GM10847 (cell line): Measurements from ENCODE around the gene ABHD8.

ENCODE experiments used
- POLR2A ChIP-seq: IDR thresholded peaks from 2 replicates; pipeline ENCODE4 v1.6.1; 2011; ENCODE audit not compliant: insufficient read length; ENCODE audit errors: extremely low read depth

The ABHD8 gene

DNA sequence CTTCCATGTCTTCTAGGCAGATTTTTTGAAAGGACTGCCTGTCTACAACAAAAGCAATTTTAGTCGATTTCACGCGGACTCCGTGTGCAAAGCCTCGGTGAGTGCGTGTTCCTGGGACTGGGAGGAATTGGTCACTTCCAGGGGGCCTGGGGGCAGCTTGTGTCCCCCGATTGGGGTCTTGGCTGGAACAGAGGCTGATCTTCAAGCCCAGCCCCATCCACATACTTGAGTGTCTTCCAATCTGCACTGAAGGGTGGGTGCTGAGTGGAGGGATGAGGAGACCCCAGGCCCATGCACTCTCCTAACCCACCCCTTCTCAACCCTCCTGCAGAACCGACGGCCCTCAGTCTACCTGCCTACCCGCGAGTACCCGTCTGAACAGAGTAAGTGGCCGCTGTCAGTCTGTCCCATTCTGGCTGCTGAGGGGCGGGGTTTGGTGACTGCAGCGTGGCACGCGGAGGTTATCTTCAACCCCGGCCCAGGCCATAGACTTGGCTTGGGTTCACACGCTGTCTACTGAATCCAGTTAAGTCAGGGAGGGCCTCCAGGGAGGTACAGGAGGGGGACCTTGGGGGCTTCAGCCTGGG, 10.9 kb upstream of the ABHD8 start:
- TF ChIP-seq POLR2A: no peak

DNA sequence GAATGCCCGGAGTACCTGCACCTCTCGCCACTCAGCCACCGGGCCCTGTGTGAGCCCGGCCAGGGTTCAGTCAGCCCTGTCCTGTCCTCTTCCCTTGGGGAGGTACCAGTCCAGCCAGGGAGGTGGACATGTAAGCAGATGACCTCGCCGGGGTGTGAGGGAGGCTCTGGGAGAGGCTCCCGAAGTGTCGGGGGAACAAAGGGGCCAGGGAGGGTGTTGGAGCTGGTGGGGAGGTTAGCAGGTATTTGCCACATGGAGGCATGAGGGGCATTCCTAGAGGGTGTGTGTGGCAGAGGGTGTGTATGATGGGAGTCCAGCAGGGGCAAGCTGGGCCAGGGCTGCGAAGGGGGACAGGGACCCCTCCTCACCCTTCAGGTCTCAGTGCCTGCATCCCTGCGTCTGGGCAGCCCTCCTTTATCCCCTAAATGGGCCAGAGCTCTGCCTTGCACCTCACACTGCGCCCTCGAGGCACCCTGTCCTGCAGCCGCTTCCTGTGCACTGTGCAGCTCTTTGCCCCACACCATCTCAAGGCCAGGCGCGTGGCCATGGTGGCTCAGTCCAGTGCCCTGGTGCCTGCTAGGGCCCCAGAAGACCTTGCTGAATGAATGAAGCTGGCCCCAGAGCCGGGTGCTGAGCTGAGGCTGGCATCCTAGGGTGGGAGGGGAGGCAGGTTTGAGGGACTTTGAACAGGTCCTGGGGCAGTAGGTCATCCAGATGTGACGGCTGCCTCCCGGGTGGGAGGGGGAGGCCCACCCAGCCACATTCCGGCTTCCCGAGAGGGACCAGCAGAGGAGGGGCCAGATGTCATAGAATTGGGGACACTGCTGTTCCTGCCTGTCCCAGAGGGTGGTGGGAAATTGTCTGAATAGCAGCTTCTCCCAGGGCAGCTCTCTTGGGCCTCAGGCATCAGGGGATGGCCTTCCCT, 9.2 kb upstream of the ABHD8 start:
- TF ChIP-seq POLR2A: no peak

DNA sequence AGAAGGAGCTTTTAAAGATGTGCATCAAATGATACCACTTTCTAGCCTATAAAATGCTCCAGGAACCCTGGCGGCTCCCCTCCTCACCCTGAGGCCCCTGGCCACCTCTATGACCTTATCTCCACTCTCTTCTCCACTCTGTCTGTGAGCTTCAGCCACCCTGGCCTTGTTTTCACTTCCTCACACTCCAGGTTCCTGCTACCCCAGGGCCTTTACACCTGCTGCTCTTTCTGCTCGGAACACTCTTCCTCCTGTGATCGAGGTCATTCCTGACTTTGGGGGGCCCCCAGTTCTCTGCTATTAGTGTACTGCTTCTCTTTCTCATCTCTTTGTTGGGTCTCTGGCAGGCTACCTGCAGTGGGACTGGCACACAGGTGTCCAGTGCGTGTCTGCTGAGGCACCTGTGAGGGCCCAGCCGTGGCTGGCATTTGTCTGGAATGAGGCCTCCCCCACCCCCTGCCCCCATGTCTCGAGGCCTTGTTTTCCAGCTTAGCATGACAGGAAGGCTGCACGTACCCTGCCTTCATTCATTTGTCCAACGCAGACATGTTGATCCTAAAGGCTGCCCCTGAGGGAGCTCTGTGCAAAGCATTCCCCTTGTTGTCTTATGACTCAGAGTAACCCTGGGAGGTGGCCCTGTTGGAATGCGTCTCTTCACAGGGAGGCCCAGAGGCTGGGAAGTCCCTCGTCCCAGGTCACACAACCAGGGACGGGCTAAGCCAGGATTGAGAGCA, 8.4 kb upstream of the ABHD8 start:
- no peak for TF ChIP-seq POLR2A

DNA sequence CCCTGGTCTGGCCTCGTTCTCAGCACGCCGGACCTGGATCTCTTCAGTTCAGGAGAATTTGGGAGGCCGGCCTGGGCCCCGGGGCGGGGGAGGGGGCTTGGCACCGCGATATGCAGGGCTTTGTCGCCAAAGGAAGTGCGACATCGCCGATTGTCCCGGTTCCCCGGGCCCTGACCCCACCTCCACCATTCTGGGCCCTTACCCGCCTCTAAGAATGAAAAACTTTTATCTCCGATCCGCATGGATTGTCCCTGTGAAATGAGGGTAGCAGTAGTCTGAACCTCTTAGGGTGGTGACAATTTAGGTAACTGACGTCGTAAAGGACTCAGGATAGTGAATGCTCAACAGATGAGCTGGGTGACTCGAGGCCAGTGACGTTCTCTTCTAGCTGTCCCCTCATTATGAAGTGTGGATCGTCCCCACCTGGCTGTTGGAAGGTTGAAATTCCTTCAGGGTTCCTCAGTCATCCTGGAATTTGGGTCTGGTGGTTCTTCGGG, 6.8 kb upstream of the ABHD8 start:
- no peak for TF ChIP-seq POLR2A

DNA sequence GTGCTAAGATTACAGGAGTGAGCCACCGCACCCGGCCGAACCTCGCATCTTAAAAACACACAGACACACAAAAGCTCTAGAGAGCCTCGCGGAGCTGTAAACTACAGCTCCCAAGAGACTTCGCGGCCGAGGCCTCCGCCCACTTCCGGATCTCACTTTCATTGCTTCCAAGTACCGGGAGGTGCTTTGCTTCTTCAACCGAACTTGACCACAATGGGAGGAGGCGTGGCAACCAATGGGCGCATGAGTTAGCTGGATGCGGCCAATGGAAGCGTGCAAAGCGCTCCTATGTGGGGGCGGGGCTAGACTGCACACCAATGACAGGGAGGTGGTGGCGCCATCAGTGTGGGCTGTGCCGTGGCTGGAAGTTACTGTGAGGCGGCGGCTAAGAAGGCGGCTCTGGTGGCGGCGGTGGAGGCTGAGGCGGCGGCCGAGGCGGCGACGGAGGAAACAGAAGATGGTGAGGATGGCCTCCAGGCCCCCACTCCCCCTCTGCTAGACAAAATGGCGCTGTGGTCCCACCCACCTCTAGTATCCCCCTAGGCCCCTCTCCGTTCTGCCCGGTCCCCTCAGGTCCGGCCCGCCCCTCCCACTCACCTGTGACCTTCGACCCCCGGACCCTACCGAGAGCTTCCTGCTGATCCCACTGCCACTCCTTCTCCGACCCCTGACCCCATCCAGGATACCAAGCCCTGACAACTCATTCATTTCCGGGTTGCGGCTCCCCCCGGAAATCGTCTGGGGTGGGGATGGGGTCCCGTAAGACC, 6.2 kb upstream of the ABHD8 start, which contains the start of gene DDA1:
Gene DDA1, plus strand, starts transcription at position 366 of the 767 bp plus-strand sequence. Its CDS starts 92 bp downstream, at position 458.
- peak; percentile 48 for TF ChIP-seq POLR2A

DNA sequence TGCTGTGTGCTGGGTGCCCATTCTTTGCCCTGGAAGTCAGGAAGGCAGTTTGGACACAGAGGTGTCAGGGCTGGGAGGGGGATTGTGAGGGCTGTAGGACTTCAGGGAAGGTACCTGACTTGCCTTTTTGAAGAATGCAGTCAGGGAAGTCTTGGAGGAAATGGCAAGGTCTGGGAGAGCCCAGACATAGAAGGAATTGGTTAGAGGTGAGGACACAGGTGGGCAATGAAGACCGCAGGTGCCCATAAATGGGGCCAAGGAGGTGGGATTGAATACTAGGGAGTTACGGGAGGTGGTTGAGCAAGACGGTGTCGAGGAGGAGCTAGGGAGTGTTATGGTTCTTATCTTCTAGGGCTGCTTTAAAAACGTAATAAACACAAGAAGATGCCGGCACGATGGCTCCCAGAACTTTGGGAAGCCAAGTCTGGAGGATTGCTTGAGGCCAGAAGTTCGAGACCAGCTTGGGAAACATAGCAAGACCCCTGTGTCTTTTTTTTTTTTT, 4.7 kb upstream of the ABHD8 start:
- no peak for TF ChIP-seq POLR2A

DNA sequence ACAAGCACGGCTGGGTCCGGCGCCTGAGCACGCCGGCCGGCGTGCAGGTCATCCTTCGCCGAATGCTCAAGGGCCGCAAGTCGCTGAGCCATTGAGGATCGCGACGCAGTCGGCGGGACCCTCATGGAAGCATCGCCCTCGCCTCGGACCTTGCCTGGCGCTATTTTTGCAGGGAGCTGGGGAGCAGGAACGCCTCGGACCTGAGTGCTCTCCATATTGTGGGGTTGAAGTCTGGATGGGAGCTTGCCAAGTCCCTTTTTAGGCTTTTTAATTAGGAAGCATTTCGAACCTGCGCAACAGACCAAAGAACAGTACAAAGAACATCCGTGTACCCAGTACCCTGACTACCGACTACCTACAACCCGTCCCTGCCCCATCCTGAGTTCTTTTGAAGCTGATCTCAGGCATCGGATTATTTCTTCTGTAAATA, 3.1 kb upstream of the ABHD8 start:
- TF ChIP-seq POLR2A: no peak

DNA sequence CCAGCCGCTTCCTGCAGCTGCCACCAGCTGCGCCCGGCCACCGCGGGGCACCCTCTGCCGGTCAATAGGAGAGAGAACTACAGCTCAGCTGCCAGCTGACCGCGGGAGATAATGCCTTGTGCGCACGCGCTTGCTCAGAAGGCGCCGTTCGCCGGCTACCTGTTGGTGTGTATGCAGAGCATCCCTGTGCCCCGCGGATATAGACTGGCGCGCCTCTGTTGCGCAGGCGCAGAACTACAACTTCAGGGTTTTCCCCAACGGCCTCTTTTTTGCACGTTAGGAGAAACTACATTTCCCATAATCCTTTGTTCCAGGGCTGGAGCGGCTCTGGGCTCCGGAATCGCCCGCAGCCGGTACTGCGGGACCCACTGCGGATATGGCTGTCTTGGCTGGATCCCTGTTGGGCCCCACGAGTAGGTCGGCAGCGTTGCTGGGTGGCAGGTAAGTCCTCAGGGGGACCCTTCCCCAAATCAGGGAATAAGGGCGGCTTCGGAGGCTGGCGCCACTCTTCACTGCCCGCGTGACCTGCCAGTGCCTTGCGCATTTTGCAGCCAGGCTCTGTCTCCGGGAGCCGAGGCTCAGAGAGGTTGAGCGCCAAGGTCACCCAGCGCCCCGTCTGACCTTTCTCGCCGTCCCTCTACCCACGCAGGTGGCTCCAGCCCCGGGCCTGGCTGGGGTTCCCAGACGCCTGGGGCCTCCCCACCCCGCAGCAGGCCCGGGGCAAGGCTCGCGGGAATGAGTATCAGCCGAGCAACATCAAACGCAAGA, 2.5 kb upstream of the ABHD8 start, which contains the start of gene MRPL34:
Gene MRPL34, plus strand, starts transcription at position 356 of the 768 bp plus-strand sequence. Its CDS starts 21 bp downstream, at position 377.
- peak; percentile 51 for TF ChIP-seq POLR2A

DNA sequence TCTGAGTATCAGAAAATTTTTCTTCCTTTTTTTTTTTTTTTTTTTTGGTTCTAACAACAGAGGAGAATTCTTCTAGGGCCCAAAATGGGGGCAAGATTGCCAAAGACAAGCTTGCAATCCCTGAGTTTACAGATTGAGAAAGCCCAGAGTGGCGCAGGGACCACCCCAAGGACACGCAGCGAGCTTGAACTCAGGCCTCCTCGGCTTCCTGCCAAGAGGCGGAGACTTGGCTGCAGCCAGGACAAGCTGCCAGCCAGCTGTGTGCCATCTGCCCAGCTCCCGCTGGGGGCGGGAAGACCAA, 1.9 kb upstream of the ABHD8 start:
- no peak for TF ChIP-seq POLR2A

DNA sequence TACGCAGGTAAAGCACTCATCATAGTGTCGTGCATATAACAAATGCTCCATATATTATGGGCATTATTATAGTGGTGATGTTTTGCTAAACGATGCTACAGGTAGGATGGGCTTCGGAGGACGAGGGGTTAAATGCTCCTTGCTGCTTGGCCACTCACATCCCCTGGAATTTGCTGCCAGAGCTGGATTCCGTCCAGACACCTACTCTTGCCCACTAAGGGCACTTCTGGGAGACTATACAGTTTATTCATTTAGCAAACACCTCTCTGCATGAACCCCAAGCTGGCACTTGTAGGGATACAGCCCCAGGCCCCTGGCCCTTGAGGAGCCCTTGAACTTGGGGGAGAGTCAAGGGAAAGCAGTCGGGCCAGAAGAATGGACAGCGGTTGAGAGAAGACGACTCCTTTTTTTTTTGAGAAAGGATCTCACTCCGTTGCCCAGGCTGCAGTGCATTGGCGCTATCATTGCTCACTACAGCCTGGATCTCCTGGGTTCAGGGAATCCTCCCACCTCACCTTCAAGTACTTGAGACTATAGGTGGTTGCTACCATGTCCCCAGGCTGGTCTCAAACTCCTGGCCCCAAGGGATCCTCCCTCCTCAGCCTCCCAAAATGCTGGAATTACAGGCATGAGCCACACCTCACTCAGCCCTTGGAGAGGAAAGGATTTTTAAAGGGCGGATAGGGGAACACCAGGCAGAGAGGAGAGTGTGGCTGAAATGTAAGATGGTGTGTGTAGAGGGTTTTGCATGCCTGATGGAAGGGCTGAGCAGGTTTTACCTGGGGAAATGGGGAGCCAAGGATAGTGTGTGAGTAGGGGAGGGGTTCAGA, 1.4 kb upstream of the ABHD8 start:
- TF ChIP-seq POLR2A: no peak

DNA sequence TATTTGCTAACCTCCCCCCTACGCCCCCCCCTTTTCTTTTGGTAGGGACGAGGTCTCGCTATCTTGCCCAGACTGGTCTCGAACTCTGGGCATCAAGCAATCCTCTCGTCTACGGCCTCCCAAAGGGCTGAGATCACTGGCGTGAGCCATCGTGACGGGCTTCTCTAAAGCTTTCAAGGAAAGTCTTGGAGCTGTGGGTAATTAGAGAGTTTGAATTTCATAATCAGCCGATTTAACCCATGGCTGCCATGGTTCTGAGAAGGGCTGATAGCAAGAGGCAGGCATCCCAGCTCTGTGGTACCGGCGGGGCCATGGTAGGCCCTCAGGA, 679 bp upstream of the ABHD8 start:
- no peak for TF ChIP-seq POLR2A

DNA sequence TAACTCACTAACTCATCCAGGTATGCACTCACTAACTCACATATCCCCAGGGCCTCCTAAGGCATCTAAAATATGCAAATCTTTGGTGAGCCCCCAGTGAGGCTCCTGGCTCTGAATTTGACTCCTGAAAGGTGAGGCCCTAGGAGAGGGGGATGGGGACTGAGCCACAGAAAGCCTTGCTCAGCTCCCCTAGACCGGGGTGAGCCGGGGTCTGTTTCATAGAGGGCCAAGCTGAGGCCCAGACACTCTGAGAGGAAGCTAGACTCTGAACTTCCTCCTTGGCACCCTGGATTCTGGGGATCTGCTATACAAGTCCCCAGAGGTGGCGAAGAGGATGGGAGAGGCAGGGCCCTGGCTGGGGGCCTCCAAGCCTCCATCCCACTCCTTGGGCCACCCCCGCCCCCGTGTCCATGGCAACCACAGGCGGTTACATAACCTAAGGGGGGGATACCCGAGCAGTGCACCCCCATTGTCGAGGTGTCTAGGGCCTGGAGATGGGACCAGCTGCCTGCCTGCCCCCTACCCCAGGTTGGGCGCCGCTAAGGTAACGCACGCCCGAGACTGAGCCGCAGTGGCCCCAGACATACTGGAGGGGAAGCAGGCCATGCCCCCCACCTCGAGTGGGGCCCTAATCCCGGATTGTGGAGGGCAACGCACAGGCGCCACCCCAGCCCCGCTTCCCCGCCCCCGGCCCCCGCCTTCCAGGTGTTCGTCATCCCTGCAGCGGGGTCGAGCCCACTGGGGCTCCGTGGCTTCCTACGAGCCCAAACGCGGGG, 646 bp downstream of the ABHD8 start:
- TF ChIP-seq POLR2A: no peak
